ENCODE measurements around the gene TPPP2. TPM values are rescaled to one million over a fixed set of nuclear protein-coding genes. Genes with fewer than 3 reads are reported as not detected.

TPPP2 gene
- total and polyA plus RNA-seq, 10 of the 15 experiments (the other 5 are each of a cell fraction or from before 2014, with no cell fraction given): not detected

DNA sequence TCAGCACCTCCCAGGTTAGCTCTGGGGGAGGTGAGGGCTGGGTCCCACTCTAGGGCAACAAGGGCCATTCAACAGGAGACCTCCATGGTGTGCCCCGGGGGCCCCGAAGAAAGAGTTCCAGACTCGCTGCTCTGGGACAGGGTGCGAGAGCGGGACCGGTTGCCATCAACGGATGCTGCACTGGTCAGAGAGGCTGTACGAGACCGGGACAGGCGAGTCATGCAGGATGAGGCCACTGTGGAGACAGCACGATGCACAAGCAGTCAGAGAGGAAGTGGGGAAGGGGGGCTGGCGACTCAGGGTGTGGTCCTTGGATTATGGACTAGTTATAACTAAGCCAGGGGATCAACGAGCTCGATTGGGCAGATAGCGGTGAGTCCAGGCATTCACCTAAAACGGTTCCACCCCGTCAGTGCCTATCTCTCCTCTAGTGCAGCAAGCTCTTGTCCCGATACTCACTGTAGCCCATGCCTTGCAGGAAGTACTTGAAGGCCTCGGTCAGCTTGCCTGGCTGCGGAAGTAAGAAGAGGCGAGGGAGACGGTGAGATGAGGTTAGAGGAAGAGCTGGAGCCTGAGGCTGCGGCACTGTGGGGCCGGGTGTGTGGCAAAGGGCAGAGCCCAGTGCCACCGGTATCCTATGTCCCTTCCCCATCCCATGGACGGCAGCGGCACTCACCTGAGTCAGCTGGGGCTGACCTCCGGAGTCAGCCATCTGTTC, 12.3 kb upstream of the TPPP2 start:
- H4K20me1 ChIP-seq (ENCODE audit: control insufficient read depth, insufficient read depth): no peaks in the 10 kb centered on the region
- H3K4me1 ChIP-seq (ENCODE audit: control insufficient read depth, insufficient read depth, low read length): no peaks in the 10 kb centered on the region
- BruUV-seq (replicated peaks): no TSS peak
- H3K27ac ChIP-seq (ENCODE audit: control insufficient read depth, insufficient read depth): no peak overlapping the region
- H3K9me3 ChIP-seq (replicated peaks; ENCODE audit: control insufficient read depth, insufficient read depth, low read length): no peaks in the 10 kb centered on the region
- ChIA-PET SMC1A (ENCODE audit: uncharacterized antibody, unreplicated experiment) (interaction anchor here (0.9 to 2.2 kb wide), 3 partner anchors 22 to 88 kb away, joined by 3 to 11 read pairs (median 3); no protein-coding TSS in a partner anchor), POLR2A (no interaction called here), RAD21 (ENCODE audit: unreplicated experiment) (interaction anchor here (1.2 kb wide), 1 partner anchor 75 kb away, joined by 4 read pairs; no protein-coding TSS in a partner anchor), CTCF (interaction anchor here (0.7 to 10.7 kb wide), 4 partner anchors 14 to 93 kb away, joined by 3 to 253 read pairs (median 6); partner anchors contain the start of gene TMEM253)
- H3K4me2 ChIP-seq (ENCODE audit: control insufficient read depth, insufficient read depth): no peak overlapping the region
- intact Hi-C loops (cut with micrococcal nuclease; ENCODE audit: unreplicated experiment): no loop called here
- H3K4me3 ChIP-seq: no peak overlapping the region
- no peak for ATAC-seq
- H3K36me3 ChIP-seq (ENCODE audit: control insufficient read depth in 2 of 2, insufficient read depth in 2 of 2, low read length in 1 of 2): no peaks in the 10 kb centered on the region
- DNase-seq (ENCODE audit: low read depth, low spot score): no peak
- TF ChIP-seq POLR2AphosphoS2 (IDR thresholded peaks at IDR 0.05; ENCODE audit: low read depth, low read length) (no peak), SREBF2 (IDR thresholded peaks at IDR 0.05; ENCODE audit: low read length) (no peak), RCOR1 (conservative IDR thresholded peaks at IDR 0.05; ENCODE audit: low read depth, low read length) (no peak), SIX5 (IDR thresholded peaks at IDR 0.05; ENCODE audit: low read depth, low read length, severe bottlenecking) (no peak), NR2C1 (IDR thresholded peaks at IDR 0.05) (no peak), FOS (IDR thresholded peaks at IDR 0.05; ENCODE audit: borderline replicate concordance, extremely low read depth, insufficient read length) (no peak), ASH2L (IDR thresholded peaks at IDR 0.05; ENCODE audit: borderline replicate concordance, low read depth) (no peak), TCF7 (IDR thresholded peaks at IDR 0.05; ENCODE audit: borderline replicate concordance) (no peak)
- TF ChIP-seq, protein P1, sequence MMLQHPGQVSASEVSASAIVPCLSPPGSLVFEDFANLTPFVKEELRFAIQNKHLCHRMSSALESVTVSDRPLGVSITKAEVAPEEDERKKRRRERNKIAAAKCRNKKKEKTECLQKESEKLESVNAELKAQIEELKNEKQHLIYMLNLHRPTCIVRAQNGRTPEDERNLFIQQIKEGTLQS (IDR thresholded peaks at IDR 0.05; ENCODE audit: borderline replicate concordance, extremely low read depth, low read depth, low read length): no peak
- TF ChIP-seq, protein P2, sequence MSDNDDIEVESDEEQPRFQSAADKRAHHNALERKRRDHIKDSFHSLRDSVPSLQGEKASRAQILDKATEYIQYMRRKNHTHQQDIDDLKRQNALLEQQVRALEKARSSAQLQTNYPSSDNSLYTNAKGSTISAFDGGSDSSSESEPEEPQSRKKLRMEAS (IDR thresholded peaks at IDR 0.05; ENCODE audit: low read depth, low read length): no peak
- H3K79me2 ChIP-seq (ENCODE audit: control insufficient read depth, insufficient read depth, low read length): no peaks in the 10 kb centered on the region
- FAIRE-seq: no peak
- in situ Hi-C loops (cut with MboI): loop anchor here (5.0 kb wide), 1 partner anchor 85 kb away; the partner anchor contains the start of gene TMEM253
- H2AFZ ChIP-seq (ENCODE audit: control insufficient read depth, low read depth, low read length): no peak overlapping the region
- peaks cover 2 to 7% of the 10 kb centered on the region in 2 experiments; a peak in 3 of 4 replicates for H3K27me3 ChIP-seq (replicated peaks in 1 of 2; ENCODE audit: control insufficient read depth in 2 of 2, insufficient read depth in 2 of 2, low read length in 1 of 2)
- WGBS (ENCODE audit: insufficient coverage, insufficient replicate concordance, low lambda C conversion rate, missing lambda C conversion rate): 51% methylated on average over 27 of the region's 28 CpGs
- H3K9ac ChIP-seq (ENCODE audit: control insufficient read depth, insufficient read depth, low read length): no peak overlapping the region

Data from GM12878 (cell line).